PC-3 (cell line): Measurements from ENCODE around the gene P2RX2. TPM values are rescaled to one million over a fixed set of nuclear protein-coding genes. Genes with fewer than 3 reads are reported as not detected.

ENCODE experiments used
- ATAC-seq: fragments of 200-7000 bp; cut with Tn5 transposase; 2 replicates; pipeline ENCODE4 v1.9.1; 2020; ENCODE audit warnings: mild to moderate bottlenecking, moderate library complexity
- BruUV-seq: library from RNA; stranded (reverse); fragments of 400-500 nt; replicated peaks from 2 replicates; lab custom pipeline; 2021; lab: Mats Ljungman, UMichigan
- CTCF ChIA-PET: fragments of 300-600 bp; sonication (Branson Sonifier 250); formaldehyde crosslinking; loops from one replicate; lab custom pipeline; 2022; ENCODE audit warnings: antibody characterized with exemption; lab: Charles Lee
- POLR2A ChIA-PET: fragments of 300-600 bp; sonication (Branson Sonifier 250); formaldehyde crosslinking; loops from one replicate; lab custom pipeline; 2022; ENCODE audit warnings: antibody characterized with exemption; ENCODE audit not compliant: unreplicated experiment; lab: Charles Lee
- DNase-seq: peaks from one replicate; pipeline ENCODE4 v3.0.0-alpha.2; 2015
- H2AFZ ChIP-seq: fragments of 300-600 bp; sonication (generic); 2 replicates; pipeline ENCODE4 v1.6.0; 2016; ENCODE audit warnings: antibody characterized with exemption, low read length
- H3F3A ChIP-seq: fragments of 300-600 bp; sonication (generic); one replicate; pipeline ENCODE4 v1.6.0; 2017; ENCODE audit warnings: antibody characterized with exemption, low read length, control low read depth, mild to moderate bottlenecking; ENCODE audit not compliant: unreplicated experiment
- H3K27ac ChIP-seq: fragments of 300-600 bp; sonication (generic); 2 replicates; pipeline ENCODE4 v1.5.1; 2016; ENCODE audit warnings: mild to moderate bottlenecking, low read length
- H3K27me3 ChIP-seq: fragments of 300-600 bp; sonication (generic); 2 replicates; pipeline ENCODE4 v1.6.1; 2016; ENCODE audit warnings: low read length, mixed read lengths
- H3K36me3 ChIP-seq: fragments of 300-600 bp; sonication (generic); 2 replicates; pipeline ENCODE4 v1.6.1; 2016; ENCODE audit warnings: low read depth, mixed run types, low read length, mixed read lengths
- H3K4me1 ChIP-seq: fragments of 300-600 bp; sonication (generic); 2 replicates; pipeline ENCODE4 v1.5.1; 2016; ENCODE audit warnings: low read length; ENCODE audit not compliant: insufficient read depth
- H3K4me2 ChIP-seq: fragments of 300-600 bp; sonication (generic); 2 replicates; pipeline ENCODE4 v1.6.0; 2016; ENCODE audit warnings: low read length
- H3K4me3 ChIP-seq: fragments of 300-600 bp; sonication (generic); 2 replicates; pipeline ENCODE4 v1.5.1; 2016; ENCODE audit warnings: mild to moderate bottlenecking, low read length, mixed read lengths
- H3K79me2 ChIP-seq: fragments of 300-600 bp; sonication (generic); 2 replicates; pipeline ENCODE4 v1.6.1; 2017; ENCODE audit warnings: low read length, mixed read lengths
- H3K9ac ChIP-seq: fragments of 300-600 bp; sonication (generic); 2 replicates; pipeline ENCODE4 v1.6.0; 2016; ENCODE audit warnings: mild to moderate bottlenecking, low read length
- H3K9me2 ChIP-seq: fragments of 300-600 bp; sonication (generic); replicated peaks from 2 replicates; pipeline ENCODE4 v1.6.1; 2016; ENCODE audit warnings: mixed run types, low read length, mixed read lengths
- H3K9me3 ChIP-seq: fragments of 300-600 bp; sonication (generic); 2 replicates; pipeline ENCODE4 v1.6.1; 2016; ENCODE audit warnings: low read length, mixed read lengths
- H4K20me1 ChIP-seq: fragments of 300-600 bp; sonication (generic); 2 replicates; pipeline ENCODE4 v1.6.1; 2016; ENCODE audit warnings: low read length, mixed read lengths
- EZH2 ChIP-seq: fragments of 300-600 bp; sonication (generic); IDR thresholded peaks from one replicate; pipeline ENCODE4 v1.6.1; 2017; ENCODE audit warnings: antibody characterized with exemption, mild to moderate bottlenecking, low read length; ENCODE audit not compliant: unreplicated experiment
- EZH2phosphoT487 ChIP-seq: fragments of 300-600 bp; sonication (generic); IDR thresholded peaks from 2 replicates; pipeline ENCODE4 v1.6.1; 2018; ENCODE audit warnings: mild to moderate bottlenecking, antibody characterized with exemption, low read length, borderline replicate concordance
- intact Hi-C: fragments of 100-400 bp; cut with micrococcal nuclease; formaldehyde crosslinking; loops from 2 replicates; pipeline ENCODE4 v1.9.0; 2023
- total RNA-seq: library from RNA; depleted of rRNA; stranded (reverse); fragments of >200 nt; gene quantifications from 2 replicates; pipeline ENCODE4 v1.2.3, GENCODE V29; 2014
- TF ChIP-seq, protein P1 (sequence below): fragments of 300-600 bp; sonication (generic); conservative IDR thresholded peaks from 2 replicates; pipeline ENCODE4 v1.5.1; 2017; ENCODE audit warnings: antibody characterized with exemption, low read depth, mild to moderate bottlenecking, low read length

Gene P2RX2
- total RNA-seq, 1 experiment from 2014 or later = not detected

DNA sequence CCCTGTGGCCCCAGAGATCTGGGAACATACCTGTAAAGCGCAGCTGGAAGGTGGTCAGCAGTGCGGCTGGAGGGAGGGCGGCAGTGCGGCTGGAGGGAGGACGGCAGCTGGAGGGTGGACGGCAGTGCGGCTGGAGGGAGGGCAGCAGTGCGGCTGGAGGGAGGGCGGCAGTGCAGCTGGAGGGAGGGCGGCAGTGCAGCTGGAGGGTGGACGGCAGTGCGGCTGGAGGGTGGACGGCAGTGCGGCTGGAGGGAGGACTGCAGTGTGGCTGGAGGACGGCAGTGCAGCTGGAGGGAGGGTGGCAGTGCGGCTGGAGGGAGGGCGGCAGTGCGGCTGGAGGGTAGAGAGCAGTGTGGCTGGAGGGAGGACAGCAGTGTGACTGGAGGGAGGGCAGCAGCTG is 31.6 kb upstream of the P2RX2 start:
- BruUV-seq = no TSS peak
- no peak for TF ChIP-seq EZH2phosphoT487
- TF ChIP-seq, protein P1, sequence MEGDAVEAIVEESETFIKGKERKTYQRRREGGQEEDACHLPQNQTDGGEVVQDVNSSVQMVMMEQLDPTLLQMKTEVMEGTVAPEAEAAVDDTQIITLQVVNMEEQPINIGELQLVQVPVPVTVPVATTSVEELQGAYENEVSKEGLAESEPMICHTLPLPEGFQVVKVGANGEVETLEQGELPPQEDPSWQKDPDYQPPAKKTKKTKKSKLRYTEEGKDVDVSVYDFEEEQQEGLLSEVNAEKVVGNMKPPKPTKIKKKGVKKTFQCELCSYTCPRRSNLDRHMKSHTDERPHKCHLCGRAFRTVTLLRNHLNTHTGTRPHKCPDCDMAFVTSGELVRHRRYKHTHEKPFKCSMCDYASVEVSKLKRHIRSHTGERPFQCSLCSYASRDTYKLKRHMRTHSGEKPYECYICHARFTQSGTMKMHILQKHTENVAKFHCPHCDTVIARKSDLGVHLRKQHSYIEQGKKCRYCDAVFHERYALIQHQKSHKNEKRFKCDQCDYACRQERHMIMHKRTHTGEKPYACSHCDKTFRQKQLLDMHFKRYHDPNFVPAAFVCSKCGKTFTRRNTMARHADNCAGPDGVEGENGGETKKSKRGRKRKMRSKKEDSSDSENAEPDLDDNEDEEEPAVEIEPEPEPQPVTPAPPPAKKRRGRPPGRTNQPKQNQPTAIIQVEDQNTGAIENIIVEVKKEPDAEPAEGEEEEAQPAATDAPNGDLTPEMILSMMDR = no peak
- TF ChIP-seq EZH2 = no peak

DNA sequence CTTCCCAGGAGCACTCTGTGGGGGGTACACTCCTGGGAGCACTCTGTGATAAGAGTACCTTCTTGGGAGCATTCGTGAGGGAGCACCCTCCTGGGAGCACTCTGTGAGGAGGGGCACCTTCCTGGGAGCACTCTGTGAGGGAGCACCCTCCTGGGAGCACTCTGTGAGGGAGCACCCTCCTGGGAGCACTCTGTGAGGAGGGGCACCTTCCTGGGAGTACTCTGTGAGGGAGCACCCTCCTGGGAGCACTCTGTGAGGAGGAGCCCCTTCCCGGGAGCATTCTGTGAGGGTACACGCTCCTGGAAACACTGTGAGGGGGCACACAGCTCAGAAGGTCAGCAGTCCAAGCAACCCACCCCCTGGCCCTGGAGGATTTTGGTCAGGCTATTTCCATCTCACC is 30.8 kb upstream of the P2RX2 start:
- Histone ChIP-seq H3K4me3 (no peak overlapping the region), H3F3A (no peaks in the 10 kb centered on the region), H3K9me3 (no peaks in the 10 kb centered on the region), H3K4me1 (no peaks in the 10 kb centered on the region), H3K9ac (no peak overlapping the region), H4K20me1 (no peaks in the 10 kb centered on the region), H2AFZ (no peak overlapping the region), H3K4me2 (no peak overlapping the region), H3K9me2 (no peaks in the 10 kb centered on the region), H3K36me3 (no peaks in the 10 kb centered on the region), H3K27me3 (no peaks in the 10 kb centered on the region), H3K79me2 (no peaks in the 10 kb centered on the region), H3K27ac (no peak overlapping the region)
- intact Hi-C loops = no loop called here
- TF ChIP-seq, protein P1 = no peak
- TF ChIP-seq EZH2 = no peak
- no peak for TF ChIP-seq EZH2phosphoT487
- ATAC-seq = no peak
- POLR2A ChIA-PET = no interaction called here
- CTCF ChIA-PET = no interaction called here
- BruUV-seq = no TSS peak
- no peak for DNase-seq

More for the DNA sequence above, 31.6 kb upstream of the P2RX2 start:
- Histone ChIP-seq H3K9ac (no peak overlapping the region), H3K4me1 (no peaks in the 10 kb centered on the region), H3K9me3 (no peaks in the 10 kb centered on the region), H2AFZ (no peak overlapping the region), H3K36me3 (no peaks in the 10 kb centered on the region), H3K9me2 (no peaks in the 10 kb centered on the region), H3K27me3 (no peaks in the 10 kb centered on the region), H4K20me1 (no peaks in the 10 kb centered on the region), H3K79me2 (no peaks in the 10 kb centered on the region), H3K4me3 (no peak overlapping the region), H3K27ac (no peak overlapping the region), H3K4me2 (no peak overlapping the region), H3F3A (no peaks in the 10 kb centered on the region)
- ATAC-seq (no peak), DNase-seq (no peak)
- ChIA-PET CTCF (no interaction called here), POLR2A (no interaction called here)
- intact Hi-C loops = no loop called here

DNA sequence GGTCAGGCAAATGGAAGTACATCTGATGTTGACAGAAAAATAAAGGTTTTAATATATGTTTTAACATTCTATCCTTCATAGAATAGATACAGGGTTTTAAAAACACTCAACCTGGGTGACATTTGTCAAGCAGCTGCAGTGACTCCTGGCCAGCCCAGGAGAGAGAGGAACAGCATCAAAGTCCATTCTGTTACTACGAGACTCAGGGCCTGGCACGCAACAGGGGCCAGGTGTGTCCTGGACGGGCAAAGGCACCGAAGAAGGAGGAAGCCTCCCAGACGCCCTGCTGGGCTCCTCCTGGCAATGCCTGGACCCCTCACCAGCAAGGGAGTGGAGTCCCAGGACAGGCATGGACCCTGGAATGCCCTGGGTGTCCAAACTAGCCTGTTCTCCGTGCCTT is 30.3 kb upstream of the P2RX2 start:
- H3K4me1 ChIP-seq = peaks cover 1% of the 10 kb centered on the region
- no peak overlapping the region for H3K27ac ChIP-seq
- no peak overlapping the region for H3K9ac ChIP-seq
- no TSS peak for BruUV-seq
- no peaks in the 10 kb centered on the region for H3F3A ChIP-seq
- no peaks in the 10 kb centered on the region for H3K36me3 ChIP-seq
- H3K9me3 ChIP-seq = no peaks in the 10 kb centered on the region
- no peaks in the 10 kb centered on the region for H3K27me3 ChIP-seq
- no peak for ATAC-seq
- CTCF ChIA-PET = no interaction called here
- no peaks in the 10 kb centered on the region for H3K79me2 ChIP-seq
- H4K20me1 ChIP-seq = no peaks in the 10 kb centered on the region
- no peaks in the 10 kb centered on the region for H3K9me2 ChIP-seq
- H3K4me3 ChIP-seq = no peak overlapping the region
- no peak overlapping the region for H3K4me2 ChIP-seq
- DNase-seq = no peak
- POLR2A ChIA-PET = no interaction called here
- TF ChIP-seq EZH2phosphoT487 (no peak), EZH2 (no peak)
- TF ChIP-seq, protein P1 = no peak
- intact Hi-C loops = no loop called here
- H2AFZ ChIP-seq = no peak overlapping the region
